ENCODE data around the gene FARP2.
"Not testable (repeated sequence)": the region's sequence is repeated elsewhere in the genome, so short reads cannot be mapped to it uniquely, and the experiment has no call there.

FARP2 gene

GRCh38 chr2:241373446-241373845 is 17.4 kb downstream of the FARP2 start:
- DNase-seq: peak; percentile 50 to 71

DNA sequence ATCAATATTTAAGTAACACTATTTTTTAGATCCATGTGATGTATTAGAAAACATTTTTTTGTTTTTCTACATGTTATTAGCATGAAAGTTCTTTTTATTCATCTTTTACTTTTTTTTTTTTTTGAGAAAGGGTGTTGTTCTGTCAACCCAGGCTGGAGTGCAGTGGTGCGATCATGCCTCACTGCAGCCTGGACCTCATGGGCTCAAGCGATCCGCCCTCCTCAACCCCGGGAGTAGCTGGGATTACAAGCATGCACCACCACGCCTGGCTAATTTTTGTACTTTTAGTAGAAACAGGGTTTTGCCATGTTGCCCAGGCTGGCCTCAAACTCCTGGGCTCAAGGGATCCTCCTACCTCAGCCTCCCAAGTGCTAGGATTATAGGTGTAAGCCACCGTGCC is 17.8 kb downstream of the FARP2 start:
- DNase-seq: not testable (repeated sequence)

- DNase-seq: no peak
These were observed 19.2 kb downstream of the FARP2 start for GRCh38 chr2:241375300-241375699.

DNA sequence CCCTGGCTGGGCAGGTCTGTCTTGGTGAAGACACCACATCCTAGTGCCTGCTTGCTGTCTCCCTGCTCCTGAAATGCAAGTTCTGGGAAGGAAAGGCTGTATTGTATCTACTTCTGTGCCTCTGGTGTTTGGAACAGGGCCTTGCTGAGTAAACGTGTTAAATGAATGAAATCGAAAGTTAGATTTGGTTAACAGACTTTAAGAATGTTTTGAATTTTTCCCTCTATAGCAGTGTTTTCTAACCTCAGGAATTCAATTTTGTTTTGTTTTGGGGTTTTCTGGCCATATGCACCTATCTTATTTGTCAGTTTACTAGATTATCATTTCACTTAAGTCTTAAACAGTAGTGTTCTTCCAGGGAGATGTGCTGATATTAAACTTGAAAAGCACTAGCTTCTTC is 20.7 kb downstream of the FARP2 start:
- no peak for DNase-seq

GRCh38 chr2:241378816-241379215 is 22.7 kb downstream of the FARP2 start:
- no peak for DNase-seq

GRCh38 chr2:241379481-241380480 is 23.7 kb downstream of the FARP2 start:
- DNase-seq: no peak

- DNase-seq: no peak
These were observed 25.8 kb downstream of the FARP2 start for GRCh38 chr2:241381872-241382271.

DNA sequence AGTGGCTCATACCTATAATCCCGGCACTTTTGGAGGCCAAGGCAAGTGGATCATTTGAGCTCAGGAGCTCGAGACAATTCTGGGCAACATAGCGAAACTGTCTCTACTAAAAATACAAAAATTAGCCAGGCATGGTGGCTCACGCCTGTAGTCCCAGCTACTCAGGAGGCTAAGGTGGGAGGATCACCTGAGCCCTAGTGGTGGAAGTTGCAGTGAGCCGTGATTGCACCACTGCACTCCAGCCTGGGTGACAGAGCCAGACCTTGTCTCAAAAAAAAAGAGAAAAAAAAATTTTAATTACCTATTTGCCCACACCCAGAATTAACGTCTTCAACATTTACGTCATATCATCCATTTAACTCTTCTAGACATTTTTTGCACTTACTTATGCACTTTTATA is 29.4 kb downstream of the FARP2 start:
- DNase-seq: not testable (repeated sequence)

DNA sequence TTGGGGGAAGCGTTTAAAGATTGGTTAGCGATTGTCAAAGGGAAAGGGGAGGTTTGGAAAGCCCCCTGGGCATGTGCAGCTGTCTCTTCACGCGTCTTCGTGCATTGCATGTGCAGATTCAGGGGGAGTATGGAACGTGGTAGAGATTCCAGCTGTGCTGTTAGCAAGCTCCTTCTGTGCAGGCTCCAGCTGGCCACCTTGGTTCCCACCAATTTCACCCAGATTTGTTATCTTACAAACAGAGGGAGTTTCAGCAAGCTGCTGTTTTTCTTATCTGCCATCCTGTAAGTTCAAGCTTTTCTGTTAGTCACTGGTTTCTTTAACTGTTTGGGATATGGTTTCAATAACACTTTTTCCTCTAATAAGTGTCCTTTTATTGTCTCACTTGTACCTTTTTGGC is 30.4 kb downstream of the FARP2 start:
- no peak for DNase-seq

- no peak for DNase-seq
These were observed 33.6 kb downstream of the FARP2 start for GRCh38 chr2:241389697-241390096.

GRCh38 chr2:241390301-241391206 is 34.5 kb downstream of the FARP2 start:
- no peak for DNase-seq

DNA sequence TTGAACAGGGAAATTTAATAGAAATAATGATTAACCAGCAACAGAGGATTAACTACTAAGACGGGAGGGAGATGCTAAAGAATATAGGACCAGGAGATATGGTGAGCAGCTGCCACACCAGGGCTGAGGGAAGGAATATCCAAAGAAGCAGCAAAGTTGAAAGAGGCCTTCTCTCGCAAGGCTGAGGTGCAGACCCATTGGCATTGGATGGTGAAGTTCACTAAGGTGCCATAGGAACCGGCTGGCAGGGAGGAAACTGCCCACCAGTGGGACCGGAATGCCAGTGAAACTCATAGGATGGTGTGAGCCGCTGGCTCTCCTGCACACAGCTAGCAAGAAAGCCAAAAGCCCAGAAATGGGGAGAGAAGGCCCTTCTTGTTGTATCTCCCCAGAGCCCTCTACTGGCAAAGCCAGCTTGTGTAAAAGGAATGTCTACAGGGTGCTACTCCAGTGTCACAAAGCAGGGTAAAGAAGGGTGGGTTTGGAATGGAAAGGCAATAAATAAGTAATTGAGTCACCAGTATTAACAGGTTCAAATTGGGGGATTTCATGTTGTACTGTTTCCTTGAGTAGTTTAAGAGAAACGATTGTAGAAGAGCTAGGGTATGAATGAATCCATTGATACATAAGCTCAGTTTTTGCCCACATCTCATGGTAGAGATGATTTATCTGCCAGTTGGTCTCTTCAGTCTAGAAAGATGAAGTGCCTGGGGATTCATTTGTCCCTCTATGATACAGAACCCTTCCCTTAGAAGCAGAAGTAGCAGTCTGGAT is 36.0 kb downstream of the FARP2 start:
- peak in 1 of 2 experiments; percentile 32 for DNase-seq

DNA sequence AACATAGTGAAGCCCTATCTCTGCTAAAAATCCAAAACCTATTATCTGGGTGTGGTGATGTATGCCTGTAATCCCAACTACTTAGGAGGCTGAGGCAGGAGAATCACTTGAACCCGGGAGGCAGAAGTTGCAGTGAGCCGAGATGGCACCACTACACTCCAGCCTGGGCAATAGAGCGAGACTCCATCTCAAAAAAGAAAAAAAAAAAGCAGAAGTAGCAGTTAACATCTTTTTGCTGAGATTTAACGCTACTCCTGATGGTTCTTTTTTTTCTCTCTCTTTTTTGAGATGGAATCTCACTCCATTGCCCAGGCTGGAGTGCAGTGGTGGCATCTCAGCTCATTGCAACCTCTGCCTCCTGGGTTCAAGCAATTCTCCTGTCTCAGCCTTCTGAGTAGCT is 36.7 kb downstream of the FARP2 start:
- DNase-seq: not testable (repeated sequence)

DNA sequence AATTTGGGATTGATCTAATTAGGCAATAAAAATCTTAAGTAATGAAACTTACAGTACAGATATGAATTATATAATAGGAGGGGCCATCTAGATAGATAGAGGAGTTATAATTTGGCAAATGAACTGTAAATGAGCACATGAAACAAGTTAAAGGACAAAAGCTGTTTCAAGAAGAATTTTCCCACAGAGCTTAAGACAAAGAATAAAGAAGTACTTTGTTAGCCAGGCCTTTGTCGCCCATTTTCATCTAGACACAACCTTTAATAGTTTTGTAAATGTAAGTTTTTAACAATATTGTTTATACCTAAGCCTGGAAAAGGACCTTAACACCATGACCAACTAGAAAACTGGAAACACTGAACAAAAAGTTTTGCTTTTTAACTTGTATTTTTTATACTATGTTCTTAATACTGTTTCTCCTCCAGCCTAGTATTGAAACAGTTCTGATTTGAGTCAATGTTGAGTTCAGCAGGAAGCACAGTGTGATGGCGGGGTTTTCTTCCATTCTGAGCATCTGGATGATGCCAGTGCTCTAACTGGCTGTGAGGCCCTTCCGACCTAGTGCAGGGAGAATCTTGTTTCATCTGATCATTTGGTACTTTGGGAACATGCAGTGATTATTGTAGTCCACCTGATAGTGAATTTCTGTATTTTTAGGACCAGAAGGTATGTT is 37.6 kb downstream of the FARP2 start:
- no peak for DNase-seq

DNA sequence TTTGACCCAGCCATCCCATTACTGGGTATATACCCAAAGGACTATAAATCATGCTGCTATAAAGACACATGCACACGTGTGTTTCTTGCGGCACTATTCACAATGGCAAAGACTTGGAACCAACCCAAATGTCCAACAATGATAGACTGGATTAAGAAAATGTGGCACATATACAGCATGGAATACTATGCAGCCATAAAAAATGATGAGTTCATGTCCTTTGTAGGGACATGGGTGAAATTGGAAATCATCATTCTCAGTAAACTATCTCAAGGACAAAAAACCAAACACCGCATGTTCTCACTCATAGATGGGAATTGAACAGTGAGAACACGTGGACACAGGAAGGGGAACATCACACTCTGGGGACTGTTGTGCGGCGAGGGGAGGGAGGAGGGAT is 40.7 kb downstream of the FARP2 start:
- not testable (repeated sequence) for DNase-seq

DNA sequence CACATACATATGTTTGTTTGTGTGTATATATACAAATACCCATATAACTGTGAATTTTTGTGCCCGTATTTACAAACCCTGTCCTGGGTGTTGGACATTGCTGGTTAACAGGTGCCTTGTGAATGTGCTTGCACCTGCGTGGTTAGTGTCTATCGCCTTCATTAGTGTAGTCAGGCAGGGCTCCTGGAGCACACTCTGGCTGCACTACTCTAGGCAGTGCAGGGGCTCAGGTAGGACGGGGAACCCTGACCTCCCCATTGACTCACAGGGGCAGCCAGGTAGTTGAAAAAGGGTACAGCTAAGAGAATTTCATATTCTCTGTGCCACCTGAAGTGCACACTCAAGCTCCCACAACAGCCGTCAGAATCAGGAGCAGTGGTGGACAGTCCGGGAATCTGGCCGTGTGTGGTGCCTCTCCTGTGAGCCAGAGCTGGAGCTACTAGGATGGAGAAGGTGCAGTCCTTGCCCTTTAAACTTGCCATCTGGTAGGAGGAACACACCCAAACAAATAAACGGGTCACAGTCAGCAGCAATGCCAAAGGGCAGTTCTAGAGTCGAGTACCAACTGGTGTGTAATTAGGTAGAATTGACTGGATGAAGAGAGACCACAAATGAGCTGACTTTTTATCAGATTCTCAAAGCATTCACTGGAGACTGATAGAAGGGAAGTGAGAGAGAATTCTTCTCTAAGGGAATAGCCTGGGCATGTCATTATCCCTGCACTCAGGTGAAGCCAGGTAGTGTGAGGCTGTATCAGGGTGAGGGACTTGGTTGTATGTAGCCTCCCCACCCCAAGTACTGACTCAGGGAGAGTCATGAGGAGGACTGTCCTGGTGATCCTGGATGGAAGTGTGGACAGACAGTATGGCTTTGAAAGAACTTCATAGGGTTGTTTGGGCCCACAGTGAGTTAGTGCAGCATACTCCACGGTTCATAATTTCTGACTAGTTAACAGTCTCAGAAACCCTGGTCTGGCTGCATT is 44.1 kb downstream of the FARP2 start:
- DNase-seq: no peak

- no peak for DNase-seq
These were observed 52.8 kb downstream of the FARP2 start for GRCh38 chr2:241408849-241409248.

DNA sequence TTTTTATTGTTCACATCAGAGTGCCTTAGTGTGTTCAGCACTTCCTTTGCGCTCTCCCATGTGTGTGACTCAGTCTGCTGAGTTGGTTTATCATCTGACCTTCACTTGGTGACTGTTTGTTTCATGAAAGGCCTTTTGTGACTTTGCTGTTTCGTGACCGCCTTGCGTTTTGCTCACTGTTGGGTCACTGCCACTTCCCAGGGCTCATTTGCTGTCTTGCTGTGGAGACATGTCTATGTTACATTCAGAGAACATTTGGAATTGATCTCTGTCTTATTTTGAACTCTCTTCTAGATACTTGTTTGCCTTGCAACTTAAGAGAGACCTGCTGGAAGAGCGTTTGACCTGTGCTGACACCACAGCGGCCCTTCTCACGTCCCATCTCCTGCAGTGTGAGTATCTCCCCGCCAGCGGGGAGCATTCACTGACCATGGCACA is 54.7 kb downstream of the FARP2 start:
- DNase-seq: no peak

GRCh38 chr2:241412144-241412543 is 56.1 kb downstream of the FARP2 start:
- no peak for DNase-seq

DNA sequence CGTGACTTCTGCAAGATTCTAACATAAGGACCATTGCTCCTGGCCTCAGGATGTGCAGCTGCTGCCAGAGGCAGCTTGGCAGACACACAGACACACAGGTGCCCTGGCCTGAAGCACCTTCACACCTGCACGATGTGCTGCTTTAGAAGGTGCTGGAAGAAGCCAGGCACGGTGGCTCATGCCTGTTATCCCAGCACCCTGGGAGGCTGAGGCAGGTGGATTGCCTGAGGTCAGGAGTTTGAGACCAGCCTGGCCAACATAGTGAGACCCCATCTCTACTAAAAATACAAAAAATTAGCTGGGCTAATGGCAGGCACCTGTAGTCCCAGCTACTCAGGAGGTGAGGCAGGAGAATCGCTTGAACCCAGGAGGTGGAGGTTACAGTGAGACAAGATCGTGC is 57.4 kb downstream of the FARP2 start:
- DNase-seq: not testable (repeated sequence)

Measured in SHP77 (cell line).